GM12878 (cell line): ENCODE results near the gene PROX2. TPM values are rescaled to one million over a fixed set of nuclear protein-coding genes. Genes with fewer than 3 reads are reported as not detected.

ENCODE experiments used
- ATAC-seq: fragments of 200-7000 bp; cut with Tn5 transposase; 3 replicates; pipeline ENCODE4 v1.9.1; 2020; ENCODE audit warnings: mild to moderate bottlenecking, moderate library complexity
- BruUV-seq: library from RNA; stranded (reverse); fragments of 400-500 nt; replicated peaks from 2 replicates; lab custom pipeline; 2021; lab: Mats Ljungman, UMichigan
- CTCF ChIA-PET: fragments of 300-600 bp; sonication (Branson Sonifier 250); formaldehyde crosslinking; extraction: SDS; loops from one replicate; lab custom pipeline; 2021; ENCODE audit warnings: inconsistent platforms; lab: Yijun Ruan, JAX
- POLR2A ChIA-PET: fragments of 350-600 bp; formaldehyde crosslinking; extraction: SDS; loops from one replicate; lab custom pipeline; 2021; ENCODE audit warnings: inconsistent platforms; lab: Charles Lee
- RAD21 ChIA-PET: fragments of 300-600 bp; sonication (Branson Sonifier 250); formaldehyde crosslinking; loops from one replicate; lab custom pipeline; 2023; ENCODE audit warnings: antibody characterized with exemption; ENCODE audit not compliant: unreplicated experiment; lab: Charles Lee
- SMC1A ChIA-PET: fragments of 300-600 bp; sonication (Branson Sonifier 250); formaldehyde crosslinking; loops from one replicate; lab custom pipeline; 2023; ENCODE audit not compliant: unreplicated experiment, uncharacterized antibody; lab: Charles Lee
- DNase-seq: peaks from one replicate; pipeline ENCODE4 v3.0.0-alpha.2; 2011; ENCODE audit warnings: low read depth, low spot score
- FAIRE-seq: peaks from 3 replicates; lab custom pipeline; 2011; peaks lifted over from hg19 to GRCh38; lab: Jason Lieb, UNC
- H2AFZ ChIP-seq: 2 replicates; pipeline ENCODE4 v1.6.0; 2011; ENCODE audit warnings: low read depth, low read length, control low read depth; ENCODE audit not compliant: control insufficient read depth
- H3K27ac ChIP-seq: 2 replicates; pipeline ENCODE4 v1.5.1; 2011; ENCODE audit warnings: control low read depth; ENCODE audit not compliant: control insufficient read depth, insufficient read depth
- H3K27me3 ChIP-seq, 2 experiments: replicated peaks in 1 of 2; 2 replicates each; pipeline versions ENCODE4 v1.6.0 to v1.6.1; 2011; ENCODE audit warnings: low read length in 1 of 2; ENCODE audit not compliant: control insufficient read depth in 2 of 2, insufficient read depth in 2 of 2
- H3K36me3 ChIP-seq, 2 experiments: 2 replicates each; pipeline ENCODE4 v1.5.1; 2011; ENCODE audit warnings: low read length in 1 of 2; ENCODE audit not compliant: control insufficient read depth in 2 of 2, insufficient read depth in 2 of 2
- H3K4me1 ChIP-seq: 2 replicates; pipeline ENCODE4 v1.6.1; 2011; ENCODE audit warnings: mild to moderate bottlenecking, low read length, moderate library complexity, mixed read lengths; ENCODE audit not compliant: control insufficient read depth, insufficient read depth
- H3K4me2 ChIP-seq: 2 replicates; pipeline ENCODE4 v1.6.0; 2011; ENCODE audit warnings: control low read depth; ENCODE audit not compliant: control insufficient read depth, insufficient read depth
- H3K4me3 ChIP-seq: fragments of 200-600 bp; sonication (generic); 2 replicates; pipeline ENCODE4 v1.5.1; 2016
- H3K79me2 ChIP-seq: 2 replicates; pipeline ENCODE4 v1.6.0; 2011; ENCODE audit warnings: low read length; ENCODE audit not compliant: control insufficient read depth, insufficient read depth
- H3K9ac ChIP-seq: 2 replicates; pipeline ENCODE4 v1.8.0; 2011; ENCODE audit warnings: low read length, control low read depth, mixed read lengths; ENCODE audit not compliant: control insufficient read depth, insufficient read depth
- H3K9me3 ChIP-seq: replicated peaks from 3 replicates; pipeline ENCODE4 v1.5.1; 2011; ENCODE audit warnings: mild to moderate bottlenecking, low read length; ENCODE audit not compliant: control insufficient read depth, insufficient read depth
- H4K20me1 ChIP-seq: 2 replicates; pipeline ENCODE4 v1.6.0; 2011; ENCODE audit not compliant: control insufficient read depth, insufficient read depth
- ATF2 ChIP-seq: IDR thresholded peaks from 2 replicates; pipeline ENCODE4 v1.6.1; 2012; ENCODE audit warnings: low read length, inconsistent platforms
- NRF1 ChIP-seq: conservative IDR thresholded peaks from 2 replicates; pipeline ENCODE4 v1.6.1; 2011; ENCODE audit warnings: mild to moderate bottlenecking, low read depth, low read length, improper control_type of control experiment
- WGBS: methylation state at CpG from one replicate; pipeline ENCODE4 v1.1.6; 2016; ENCODE audit warnings: low lambda C conversion rate; ENCODE audit not compliant: insufficient replicate concordance, insufficient coverage; ENCODE audit errors: missing lambda C conversion rate; 5-methylcytosine and 5-hydroxymethylcytosine counted together
- in situ Hi-C: fragments of 300-500 bp; cut with MboI; formaldehyde crosslinking; loops from 9 replicates; pipeline ENCODE4 v1.14.3; 2018; ENCODE audit warnings: mixed read lengths
- intact Hi-C: fragments of 100-400 bp; cut with micrococcal nuclease; formaldehyde crosslinking; loops from one replicate; pipeline ENCODE4 v1.14.2; 2022; ENCODE audit not compliant: unreplicated experiment
- polyA plus RNA-seq, 11 experiments: library from polyadenylated mRNA; depleted of rRNA in 4 of 11; unstranded in 6 of 11; stranded (reverse) in 5 of 11; fragments of >200 nt; fragmentation: Nextera tagmentation in 4 of 11; fragmentation: Illumina TruSeq in 1 of 11; extraction: Ambion mirVana in 4 of 11; extraction: Trizol in 1 of 11; gene quantifications; 1 replicate in 1 of 11; 2 replicates in 10 of 11; pipeline versions ENCODE4 v1.2.1 to v1.2.3, GENCODE V29; 2011 to 2016; ENCODE audit warnings: inconsistent platforms in 2 of 11, missing spikeins in 2 of 11, low read depth in 1 of 11
- total RNA-seq, 4 experiments: library from RNA; depleted of rRNA in 3 of 4; stranded (reverse); fragments of >200 nt in 3 of 4; fragmentation: Illumina TruSeq in 1 of 4; extraction: Trizol in 1 of 4; gene quantifications; 2 replicates each; pipeline versions ENCODE4 v1.2.1 to v1.2.3, GENCODE V29; 2013 to 2021

PROX2 gene
- total and polyA plus RNA-seq, 10 of the 15 experiments (the other 5 are each of a cell fraction or from before 2014, with no cell fraction given): 0.04 to 0.42 (median 0.19) TPM

DNA sequence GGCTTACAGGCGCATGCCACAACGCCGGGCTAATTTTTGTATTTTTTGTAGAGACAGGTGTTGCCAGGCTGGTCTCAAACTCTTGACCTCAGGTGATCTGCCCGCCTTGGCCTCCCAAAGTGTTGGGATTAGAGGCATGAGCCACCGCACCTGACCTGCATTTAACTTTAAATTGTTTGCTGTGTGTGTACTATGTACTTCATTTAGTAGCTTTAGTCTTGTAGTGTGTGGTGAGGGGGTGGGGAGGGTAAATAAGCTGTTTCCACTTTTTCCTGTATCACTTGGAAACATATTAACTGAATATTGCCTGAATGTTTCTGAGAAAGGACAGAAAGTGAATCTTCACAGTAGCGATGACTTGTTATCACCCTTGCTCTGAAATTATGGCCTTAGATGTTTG, 14.3 kb upstream of the PROX2 start:
- Histone ChIP-seq H3K4me2 (no peak overlapping the region), H3K9ac (no peak overlapping the region), H3K9me3 (no peaks in the 10 kb centered on the region), H3K36me3 (peaks cover 8 to 42% of the 10 kb centered on the region in 2 experiments), H4K20me1 (no peaks in the 10 kb centered on the region; the same call in 1 of the 2 replicates), H3K4me1 (peaks cover 35% of the 10 kb centered on the region), H3K79me2 (peaks cover 26% of the 10 kb centered on the region), H3K27ac (no peak overlapping the region), H2AFZ (no peak overlapping the region), H3K27me3 (no peaks in the 10 kb centered on the region), H3K4me3 (no peak overlapping the region)
- DNase-seq (no peak), FAIRE-seq (no peak), ATAC-seq (no peak)
- 98% methylated on average over 6 of the region's 6 CpGs for WGBS
- ChIA-PET POLR2A (no interaction called here), CTCF (interaction anchor here (0.7 to 26.0 kb wide), 5 partner anchors 11 to 35 kb away, joined by 3 to 552 read pairs (median 3); no protein-coding TSS in a partner anchor), RAD21 (interaction anchor here (0.7 to 1.4 kb wide), 2 partner anchors 198 to 388 kb away, joined by 3 to 4 read pairs; no protein-coding TSS in a partner anchor), SMC1A (interaction anchor here (1.9 kb wide), 1 partner anchor 10 kb away, joined by 5 read pairs; no protein-coding TSS in a partner anchor)
- in situ Hi-C loops: no loop called here
- BruUV-seq: no TSS peak
- intact Hi-C loops: no loop called here
- TF ChIP-seq NRF1: no peak
- no peak for TF ChIP-seq ATF2
